ENCODE data around the gene PCDHGA8. TPM values are rescaled to one million over a fixed set of nuclear protein-coding genes. Genes with fewer than 3 reads are reported as not detected.
A peak's percentile ranks its signal among the peaks of the same experiment; 100 is the strongest.
"Not testable (repeated sequence)": the region's sequence is repeated elsewhere in the genome, so short reads cannot be mapped to it uniquely, and the experiment has no call there.

PCDHGA8 gene
- total RNA-seq, 1 donor from 2014 or later, result 1.0 TPM

GRCh38 chr5:141430332-141431113, 38.1 kb downstream of the PCDHGA8 start, which contains the start of gene PCDHGA12:
Gene PCDHGA12 (plus strand): TSS chr5:141430507. CDS start chr5:141430760, 253 bp downstream.
- TF ChIP-seq CTCF (IDR thresholded peaks at IDR 0.05; ENCODE audit: insufficient read depth, low read length, poor library complexity, severe bottlenecking), result peak; percentile 35
- Histone ChIP-seq H3K27me3 (ENCODE audit: control insufficient read depth, insufficient read depth, low read length) (peaks cover 8% of the 10 kb centered on the region), H3K36me3 (ENCODE audit: control insufficient read depth, insufficient read depth, low read length) (no peaks in the 10 kb centered on the region), H3K4me3 (ENCODE audit: low read depth, low read length) (no peak within 1 kb of the TSS)
- DNase-seq (ENCODE audit: low read depth), result no peak

- no peak for DNase-seq (ENCODE audit: low read depth)
- no peak for TF ChIP-seq CTCF (IDR thresholded peaks at IDR 0.05; ENCODE audit: insufficient read depth, low read length, poor library complexity, severe bottlenecking)
- Histone ChIP-seq H3K27me3 (ENCODE audit: control insufficient read depth, insufficient read depth, low read length) (peaks cover 8% of the 10 kb centered on the region), H3K4me3 (ENCODE audit: low read depth, low read length) (no peak overlapping the region), H3K36me3 (ENCODE audit: control insufficient read depth, insufficient read depth, low read length) (no peaks in the 10 kb centered on the region)
These were observed 38.9 kb downstream of the PCDHGA8 start for GRCh38 chr5:141431286-141431685.

GRCh38 chr5:141432308-141432707, 39.9 kb downstream of the PCDHGA8 start:
- not testable (repeated sequence) for H3K4me3 ChIP-seq (ENCODE audit: low read depth, low read length); H3K27me3 ChIP-seq (ENCODE audit: control insufficient read depth, insufficient read depth, low read length); DNase-seq (ENCODE audit: low read depth); H3K36me3 ChIP-seq (ENCODE audit: control insufficient read depth, insufficient read depth, low read length)

- H3K36me3 ChIP-seq (ENCODE audit: control insufficient read depth, insufficient read depth, low read length); DNase-seq (ENCODE audit: low read depth); H3K4me3 ChIP-seq (ENCODE audit: low read depth, low read length); H3K27me3 ChIP-seq (ENCODE audit: control insufficient read depth, insufficient read depth, low read length): not testable (repeated sequence)
These were observed 40.3 kb downstream of the PCDHGA8 start for GRCh38 chr5:141432726-141433125.

- no peak for TF ChIP-seq CTCF (IDR thresholded peaks at IDR 0.05; ENCODE audit: insufficient read depth, low read length, poor library complexity, severe bottlenecking)
- Histone ChIP-seq H3K4me3 (ENCODE audit: low read depth, low read length) (no peak overlapping the region), H3K27me3 (ENCODE audit: control insufficient read depth, insufficient read depth, low read length) (peaks cover 8% of the 10 kb centered on the region), H3K36me3 (ENCODE audit: control insufficient read depth, insufficient read depth, low read length) (no peaks in the 10 kb centered on the region)
- no peak for DNase-seq (ENCODE audit: low read depth)
These were observed 41.6 kb downstream of the PCDHGA8 start for GRCh38 chr5:141434006-141434405.

GRCh38 chr5:141437221-141437620, 44.8 kb downstream of the PCDHGA8 start:
- Histone ChIP-seq H3K4me3 (ENCODE audit: low read depth, low read length) (no peak overlapping the region), H3K36me3 (ENCODE audit: control insufficient read depth, insufficient read depth, low read length) (no peaks in the 10 kb centered on the region), H3K27me3 (ENCODE audit: control insufficient read depth, insufficient read depth, low read length) (no peaks in the 10 kb centered on the region)
- no peak for DNase-seq (ENCODE audit: low read depth)
- TF ChIP-seq CTCF (IDR thresholded peaks at IDR 0.05; ENCODE audit: insufficient read depth, low read length, poor library complexity, severe bottlenecking), result no peak

Data from kidney epithelial cell (primary cell).